ENCODE measurements around the gene TPRA1. TPM values are rescaled to one million over a fixed set of nuclear protein-coding genes. Genes with fewer than 3 reads are reported as not detected.

TPRA1 gene
- polyA plus RNA-seq, 3 donors = 36.2 to 46.4 (median 43.5) TPM

DNA sequence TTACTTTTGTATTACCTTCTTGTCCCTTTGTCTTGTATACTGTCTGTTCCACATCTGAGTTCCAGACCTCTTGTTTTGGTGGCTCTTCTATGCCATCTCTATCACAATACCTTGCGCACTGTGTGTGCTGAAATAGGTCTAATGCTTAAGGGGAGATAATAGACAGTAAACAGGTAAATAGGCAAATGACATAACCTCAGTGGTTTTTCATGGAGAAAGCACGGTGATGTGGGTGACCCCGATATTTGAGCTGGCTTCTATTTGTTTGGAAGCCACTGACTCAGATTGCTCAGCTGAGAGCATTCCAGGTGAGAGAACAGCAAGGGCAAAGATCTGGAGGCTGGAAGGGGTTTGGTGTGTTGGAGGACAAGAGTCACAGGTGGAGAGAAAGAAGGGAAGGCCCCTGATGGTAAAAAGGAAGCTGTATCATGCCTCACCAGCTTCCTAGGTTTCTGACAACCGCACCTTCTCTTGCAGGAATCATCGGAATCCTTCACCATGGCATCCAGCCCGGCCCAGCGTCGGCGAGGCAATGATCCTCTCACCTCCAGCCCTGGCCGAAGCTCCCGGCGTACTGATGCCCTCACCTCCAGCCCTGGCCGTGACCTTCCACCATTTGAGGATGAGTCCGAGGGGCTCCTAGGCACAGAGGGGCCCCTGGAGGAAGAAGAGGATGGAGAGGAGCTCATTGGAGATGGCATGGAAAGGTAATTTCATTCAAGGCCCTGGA lies 8.5 kb upstream of the TPRA1 start:
- no peak for DNase-seq

DNA sequence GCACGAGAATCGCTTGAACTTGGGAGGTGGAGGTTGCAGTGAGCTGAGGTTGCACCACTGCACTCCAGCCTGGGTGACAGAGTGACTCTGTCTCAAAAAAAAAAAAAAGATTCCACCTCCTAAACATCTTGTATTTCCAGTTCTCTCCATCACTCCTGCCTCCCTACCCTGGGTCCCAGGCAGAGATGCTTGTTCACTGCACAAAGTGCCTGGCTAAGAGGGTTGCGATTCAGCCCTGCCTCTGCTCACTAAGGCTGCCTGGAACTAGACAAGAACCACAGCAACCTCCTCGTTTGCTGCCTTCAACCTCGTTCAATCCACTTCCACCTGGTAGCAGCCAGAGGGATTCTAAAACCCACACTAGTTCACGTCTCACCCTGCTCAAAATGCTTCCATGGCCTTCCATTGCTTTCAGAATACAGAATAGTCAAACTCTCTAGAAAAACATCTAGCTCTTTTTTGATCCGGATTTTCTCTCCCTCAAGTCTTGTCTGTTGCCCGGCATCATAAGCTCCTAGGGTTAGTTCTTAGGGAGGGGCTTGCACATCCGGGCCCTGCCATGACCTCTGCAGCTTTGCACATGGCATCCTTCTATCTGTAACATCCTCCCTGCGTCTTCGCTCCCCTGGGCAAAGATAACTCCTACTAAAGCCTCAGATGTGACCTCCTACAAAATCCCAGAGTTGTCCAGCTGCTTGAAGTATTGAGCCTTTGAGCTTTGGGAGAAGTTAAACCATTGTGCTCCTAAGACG lies 6.7 kb upstream of the TPRA1 start:
- no peak for DNase-seq

DNA sequence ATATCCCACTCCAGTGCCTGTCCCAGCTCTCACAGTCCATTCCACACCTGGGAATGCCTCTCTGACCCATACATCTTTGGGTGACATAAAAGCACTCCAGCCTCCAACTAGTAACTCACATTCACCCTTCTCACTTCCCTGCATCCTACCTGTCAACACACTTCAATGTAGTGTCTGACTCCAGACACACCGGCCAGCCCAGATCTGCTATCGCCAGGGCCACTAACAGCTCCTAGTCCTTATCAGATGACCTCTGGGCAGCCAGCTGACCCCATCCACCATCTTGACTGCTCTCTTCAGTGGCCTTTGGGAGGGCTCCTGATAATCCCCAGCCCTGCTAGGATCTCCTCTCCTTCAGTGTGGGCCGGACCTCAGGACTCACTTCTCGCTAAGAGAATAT lies 4.8 kb upstream of the TPRA1 start:
- DNase-seq = no peak

DNA sequence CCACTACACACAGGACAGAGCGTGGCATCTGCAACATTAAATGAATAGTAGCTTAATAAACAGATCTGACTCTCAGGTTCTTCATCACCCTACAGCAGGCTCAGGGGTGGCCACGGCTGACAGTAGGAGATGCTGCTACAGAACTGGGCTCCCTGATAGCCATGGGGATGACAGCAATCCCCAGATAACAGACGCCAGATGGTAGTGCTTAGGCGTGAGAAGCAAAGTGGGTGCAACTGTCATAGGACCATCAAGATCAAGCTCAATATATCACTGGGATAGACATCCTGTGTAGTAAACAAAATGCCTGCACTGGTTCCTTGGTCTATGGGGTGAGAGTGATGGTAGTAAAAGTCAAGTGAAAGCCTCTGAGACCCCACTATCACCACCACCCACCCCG lies 2.6 kb upstream of the TPRA1 start:
- no peak for DNase-seq

DNA sequence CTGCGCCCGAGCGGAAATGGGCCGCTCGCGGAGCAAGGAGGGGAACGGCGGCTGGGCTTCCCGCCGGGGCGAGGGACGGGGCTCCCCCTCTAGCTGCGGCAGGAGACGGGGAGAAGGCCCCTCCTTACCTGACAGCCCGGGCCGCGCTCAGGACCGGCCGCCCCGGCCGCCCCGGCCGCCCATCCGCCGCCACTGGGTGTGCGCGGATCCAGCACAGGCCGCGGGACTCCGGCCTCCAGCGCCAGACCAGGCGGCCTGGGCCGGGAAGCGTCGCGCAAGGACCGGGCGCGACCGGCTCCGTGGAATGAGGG lies 296 bp downstream of the TPRA1 start:
- no peak for DNase-seq

DNA sequence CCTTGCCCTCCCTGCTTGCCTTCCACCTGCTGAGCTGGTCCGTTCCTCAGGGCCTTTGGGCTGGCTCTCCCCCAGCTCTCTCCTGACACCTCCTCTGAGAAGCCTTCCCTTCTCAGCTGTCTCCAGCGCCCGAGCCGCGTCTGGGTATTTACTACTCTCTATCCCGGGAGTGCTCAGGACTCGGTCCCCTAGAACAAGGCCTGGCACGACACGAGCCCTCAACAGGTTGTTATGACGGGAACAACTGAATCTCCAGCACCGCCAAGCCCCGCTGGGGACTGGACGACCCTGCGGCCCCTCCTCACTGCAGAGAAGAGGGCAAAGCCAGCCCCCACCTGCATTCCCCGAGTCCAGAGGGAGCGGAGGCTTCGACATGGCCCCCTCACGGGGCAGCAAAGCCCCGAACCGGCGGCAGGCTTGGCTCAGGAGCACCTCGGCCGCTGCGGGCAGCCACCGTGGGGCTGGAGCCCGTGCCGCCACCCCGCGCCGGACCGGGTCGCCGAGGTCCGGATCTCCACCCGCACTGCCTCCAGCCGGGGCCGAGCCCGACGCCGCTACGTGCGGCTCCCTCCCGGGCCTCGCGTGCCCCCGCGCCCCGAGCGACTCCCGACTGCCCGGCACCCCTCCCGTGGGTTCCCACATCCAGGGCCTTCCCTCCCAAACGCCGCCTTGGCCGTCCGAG lies 792 bp downstream of the TPRA1 start:
- DNase-seq = no peak

DNA sequence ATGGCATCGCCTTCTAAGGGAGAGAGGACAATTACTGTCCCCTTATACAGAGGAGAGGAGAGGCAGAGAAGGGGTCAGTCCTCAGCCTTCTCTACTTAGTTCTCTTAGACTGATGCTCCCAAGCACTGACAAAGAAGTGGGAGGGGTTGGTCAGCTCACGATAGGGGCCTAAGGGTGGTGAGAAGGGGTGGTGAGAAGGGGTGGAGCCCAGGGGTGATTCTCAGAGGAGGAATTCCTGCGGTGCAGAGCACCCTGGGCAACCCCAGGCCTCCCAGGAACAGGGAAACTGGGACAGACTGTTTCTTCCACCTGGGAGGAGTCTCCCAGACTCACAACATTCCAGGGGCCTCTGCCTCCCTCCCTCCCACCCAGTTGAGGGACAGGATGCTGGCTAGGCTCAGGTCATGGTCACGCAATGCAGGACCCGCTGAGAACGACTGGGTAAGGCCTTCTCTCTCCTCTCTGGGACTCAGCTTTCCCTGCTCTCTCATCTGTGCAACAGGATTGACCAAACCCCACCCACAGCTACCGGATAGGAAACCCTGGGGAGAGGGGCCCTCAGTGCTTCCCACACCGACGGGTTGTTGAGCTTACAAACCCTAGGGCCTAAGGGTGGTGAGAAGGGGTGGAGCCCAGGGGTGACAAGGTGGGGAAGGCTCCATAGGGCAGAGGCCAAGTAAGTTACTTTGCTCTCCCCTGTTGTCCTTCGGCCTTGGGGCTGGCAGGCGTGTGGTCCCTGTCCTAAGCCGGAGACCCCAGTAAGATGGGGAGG lies 1.5 kb downstream of the TPRA1 start:
- DNase-seq = no peak

DNA sequence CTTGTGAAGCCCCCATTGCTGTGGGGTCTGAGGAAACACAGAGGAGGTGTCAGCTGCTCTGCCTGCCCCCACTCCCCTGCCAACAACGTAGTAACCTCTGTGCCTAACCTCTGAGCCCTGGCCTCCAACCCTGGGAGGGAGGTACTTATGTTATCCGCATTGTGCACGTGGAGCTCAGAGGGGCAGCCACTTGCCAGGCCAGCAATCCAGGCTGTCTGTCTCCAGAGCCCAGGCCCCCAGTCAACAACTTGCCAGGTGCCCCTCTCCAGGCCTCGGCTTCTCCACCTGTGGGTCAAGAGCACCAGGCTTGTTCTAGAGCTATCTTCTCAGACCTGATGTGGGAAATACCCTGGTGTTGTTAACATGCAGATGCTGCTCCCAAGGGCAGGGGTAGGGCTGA lies 2.7 kb downstream of the TPRA1 start:
- DNase-seq = no peak

DNA sequence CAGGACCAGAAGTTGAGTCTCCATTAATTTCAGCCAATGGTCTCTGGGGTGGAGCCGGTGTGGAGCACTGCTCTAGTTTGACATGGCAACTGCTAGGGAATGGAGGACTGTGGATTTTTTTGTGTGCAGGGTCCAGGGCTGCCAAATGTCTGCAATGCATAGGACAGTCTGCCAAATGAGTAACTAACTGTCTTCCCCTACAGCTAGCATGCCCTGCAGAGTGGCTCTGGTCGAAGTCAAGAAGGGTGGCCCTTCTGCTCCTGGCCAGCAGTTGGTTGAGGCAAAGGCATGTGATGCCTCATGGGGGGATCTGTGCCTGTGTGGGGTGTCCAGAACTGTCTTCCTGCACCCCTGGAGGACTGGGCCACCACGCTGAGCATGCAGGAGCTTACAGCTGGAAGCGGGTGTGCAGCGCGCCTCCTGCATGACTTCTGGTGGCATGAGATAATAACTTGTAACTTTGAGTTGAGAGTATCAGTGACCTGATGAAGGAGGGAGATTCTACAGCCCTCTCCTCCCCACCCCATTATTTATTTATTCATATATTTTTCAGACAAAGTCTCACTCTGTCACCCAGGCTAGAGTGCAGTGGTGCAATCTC lies 4.6 kb downstream of the TPRA1 start:
- DNase-seq = no peak

DNA sequence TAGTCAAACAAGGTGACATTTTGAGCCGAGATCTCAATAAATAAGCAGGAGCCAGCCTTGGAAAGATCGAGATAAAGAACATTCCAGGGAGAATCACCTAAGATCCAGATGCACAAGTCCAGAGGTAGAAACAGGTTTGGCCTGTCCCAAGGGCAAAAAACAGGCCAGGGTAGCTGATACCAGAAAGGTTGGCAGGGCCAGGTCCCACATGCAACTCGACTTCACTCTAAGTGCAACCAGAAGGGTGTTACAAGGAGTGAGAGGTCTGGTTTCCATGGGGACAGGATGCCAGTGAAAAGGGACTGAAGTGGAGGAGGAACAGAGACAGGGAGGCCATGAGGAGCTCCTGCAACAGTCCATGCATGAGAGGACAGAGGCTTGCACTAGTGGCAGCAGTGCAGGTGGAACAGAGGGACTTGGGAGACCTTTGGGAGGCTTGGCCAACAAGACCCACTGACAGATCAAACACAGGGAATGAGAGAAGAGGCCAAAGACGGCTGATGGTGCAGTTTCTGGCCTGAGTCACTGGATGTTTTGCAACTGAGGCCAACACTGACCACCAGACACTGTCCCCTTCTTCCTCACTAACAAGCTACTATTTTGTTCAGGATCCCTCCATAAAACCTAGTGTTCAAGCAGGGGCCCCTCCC lies 5.2 kb downstream of the TPRA1 start:
- DNase-seq = no peak

DNA sequence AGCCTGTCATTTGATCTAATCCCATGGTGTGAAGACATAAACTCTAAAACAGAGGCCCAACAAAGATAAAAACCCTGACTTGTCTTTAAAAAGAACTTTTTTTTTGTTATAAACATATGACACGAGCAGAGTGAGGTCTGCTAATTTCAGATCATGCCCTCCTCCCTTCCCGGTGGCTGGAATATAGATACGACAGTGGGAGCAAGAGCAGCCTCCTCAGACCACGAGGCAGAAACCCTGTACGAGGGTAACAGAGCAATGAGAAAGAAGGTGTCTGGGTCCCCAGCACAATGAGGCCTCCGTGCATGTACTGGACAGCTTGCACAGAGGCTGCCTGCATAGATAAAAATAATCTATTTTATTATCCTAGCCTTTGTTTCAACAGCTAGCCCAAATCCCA lies 5.8 kb downstream of the TPRA1 start:
- no peak for DNase-seq

DNA sequence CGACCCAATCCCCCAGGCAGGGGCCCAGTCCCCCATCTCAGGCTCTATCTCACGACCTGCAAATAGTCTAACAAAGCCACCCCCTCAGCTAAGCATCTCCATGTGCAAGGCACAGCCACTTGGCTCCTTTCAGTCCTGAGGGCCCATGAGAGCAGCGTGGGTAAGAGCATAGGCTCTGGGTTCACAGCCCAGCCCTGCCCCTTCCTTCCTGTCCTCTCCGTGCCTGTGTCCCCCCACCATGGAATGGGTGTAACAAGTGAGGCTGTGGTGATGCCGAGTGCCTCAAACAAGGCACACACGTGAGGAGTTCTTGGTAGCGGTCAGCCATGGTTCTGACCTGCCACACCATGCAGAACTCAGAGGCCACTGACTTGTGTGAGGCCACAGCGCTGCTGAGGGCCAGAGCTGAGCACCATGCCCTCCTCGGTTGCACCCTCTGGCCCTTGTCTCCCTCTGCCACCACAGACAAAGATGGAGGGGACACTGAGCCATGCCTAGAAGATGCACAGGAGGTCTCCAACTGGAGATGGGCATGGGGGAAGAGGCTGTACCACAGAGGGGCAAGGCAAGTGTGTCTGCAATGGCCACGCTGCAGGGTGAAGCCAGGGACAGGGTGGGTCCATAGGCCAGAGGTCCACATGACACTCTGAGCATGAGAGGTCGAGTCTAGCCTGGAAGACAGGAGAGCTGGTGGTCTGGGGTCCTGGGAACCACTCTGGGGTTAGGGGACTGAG lies 10.0 kb downstream of the TPRA1 start:
- no peak for DNase-seq

DNA sequence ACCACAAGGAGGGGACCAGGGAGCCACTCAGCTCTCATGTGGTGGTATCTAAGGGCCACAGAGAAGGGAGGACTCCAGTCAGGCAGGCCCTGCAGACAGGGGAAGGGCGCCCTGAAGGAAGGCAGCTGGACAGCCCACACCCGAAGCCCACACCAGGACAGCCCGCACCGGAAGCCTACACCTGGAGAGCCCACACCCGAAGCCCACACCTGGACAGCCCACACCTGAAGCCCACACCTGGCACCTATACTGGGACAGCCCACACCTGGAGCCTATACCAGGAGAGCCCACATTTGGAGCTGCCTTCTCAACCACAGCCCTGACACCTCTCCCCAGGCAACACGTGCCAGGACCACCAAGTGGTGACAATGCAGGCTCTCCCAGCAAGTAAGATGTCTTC lies 11.7 kb downstream of the TPRA1 start:
- DNase-seq = no peak

DNA sequence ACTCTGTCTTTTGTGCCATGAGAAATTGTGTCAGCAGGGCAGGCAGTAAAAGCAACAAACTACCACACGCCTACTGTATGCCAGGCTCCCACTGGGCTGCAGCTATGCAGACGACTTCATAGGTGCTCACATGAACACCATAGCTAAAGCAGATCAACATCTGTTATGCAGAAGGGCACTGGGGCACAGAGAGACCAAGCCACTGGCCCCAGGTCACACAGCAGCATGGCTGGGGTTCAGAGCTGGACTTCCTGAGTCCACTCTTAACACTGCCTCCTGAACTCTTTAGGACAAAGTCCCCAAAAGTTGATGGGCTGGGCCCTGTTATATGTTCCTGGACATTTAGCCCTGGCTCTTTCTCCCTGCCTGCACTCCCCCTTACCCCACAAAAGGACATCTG lies 12.4 kb downstream of the TPRA1 start:
- DNase-seq = no peak

DNA sequence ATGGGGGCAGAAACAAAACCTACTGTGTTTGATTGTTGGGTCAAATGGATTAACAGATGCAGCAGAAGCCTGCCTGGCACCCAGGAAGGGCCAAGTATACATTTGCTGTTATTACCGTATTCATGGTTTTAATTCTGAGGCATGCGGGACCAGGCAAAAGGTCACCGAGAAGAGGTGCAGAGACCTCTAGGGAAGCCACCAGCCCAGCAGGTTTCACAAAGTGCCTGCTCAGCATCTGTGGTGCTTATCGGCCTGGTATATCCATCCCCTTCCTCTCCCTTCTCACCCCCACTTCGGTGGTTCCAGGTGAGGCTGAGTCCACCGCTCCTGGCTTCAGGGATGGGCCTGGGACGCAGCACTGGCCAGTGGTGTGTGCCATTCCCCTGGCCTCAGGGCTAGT lies 13.1 kb downstream of the TPRA1 start:
- DNase-seq = no peak

DNA sequence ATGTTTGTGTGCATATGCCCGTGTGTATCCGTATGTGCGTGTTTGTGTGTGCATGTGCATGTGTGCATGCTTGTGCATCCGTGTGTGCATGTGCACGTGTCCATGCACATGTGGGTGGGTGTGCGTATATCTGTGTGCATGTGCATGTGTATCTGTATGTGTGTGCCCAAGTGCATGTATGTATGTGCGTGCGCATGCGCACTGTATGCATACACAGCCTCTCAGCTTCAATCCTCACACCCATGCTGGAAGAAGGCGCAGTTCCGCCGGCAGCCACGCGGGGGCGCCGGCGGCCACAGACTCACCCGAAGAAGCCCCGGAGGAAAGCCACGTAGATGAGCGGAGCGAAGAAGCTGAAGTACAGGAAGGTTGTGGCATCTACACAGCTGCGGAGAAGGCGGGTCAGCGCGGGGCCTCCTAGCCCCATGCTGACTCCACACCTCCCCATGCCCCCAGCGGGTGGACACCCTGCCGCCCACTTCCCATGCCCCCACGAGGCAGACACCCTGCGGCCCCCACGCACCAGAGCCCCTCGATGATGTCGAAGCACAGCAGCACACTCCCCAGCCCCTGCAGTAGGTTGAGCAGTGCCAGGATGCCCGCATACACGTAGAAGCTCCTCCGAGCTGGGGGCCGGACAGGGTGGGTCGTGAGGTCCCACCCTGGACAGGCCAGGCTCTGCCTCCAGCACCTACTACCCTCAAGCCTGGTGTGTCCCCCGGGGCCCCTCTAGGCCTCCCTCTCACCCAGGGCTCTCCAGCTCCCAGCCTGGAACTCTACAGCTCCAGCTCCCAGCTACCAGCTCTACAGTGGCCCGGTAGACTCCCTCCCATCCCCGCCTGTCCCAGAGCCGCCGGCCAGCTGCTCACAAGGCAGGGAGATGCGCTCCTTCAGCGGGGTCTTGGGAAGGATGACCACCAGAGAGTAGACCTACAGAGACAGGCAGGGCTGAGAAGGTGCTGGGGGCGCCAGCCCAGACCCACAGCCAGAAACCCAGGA lies 15.4 kb downstream of the TPRA1 start:
- DNase-seq = peak; percentile 84

DNA sequence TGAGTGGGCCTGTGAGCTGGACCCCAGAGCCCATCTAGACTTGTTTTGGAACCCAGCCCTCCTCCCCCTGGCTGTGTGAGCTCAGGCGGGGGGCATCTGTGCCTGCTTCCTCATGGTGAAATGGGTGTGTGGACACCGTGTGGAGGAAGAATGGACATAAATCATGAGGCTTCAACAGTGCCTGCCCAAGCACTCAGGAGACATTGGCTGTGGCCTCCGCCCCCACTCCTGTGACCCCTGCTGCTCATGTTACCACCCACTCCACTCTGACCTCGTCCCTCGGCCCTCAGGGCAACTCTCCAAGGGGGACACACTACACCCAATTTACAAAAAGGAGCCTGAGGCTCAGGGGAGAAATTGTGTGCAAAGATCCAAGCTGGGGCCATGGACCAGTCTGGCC lies 16.6 kb downstream of the TPRA1 start:
- no peak for DNase-seq

DNA sequence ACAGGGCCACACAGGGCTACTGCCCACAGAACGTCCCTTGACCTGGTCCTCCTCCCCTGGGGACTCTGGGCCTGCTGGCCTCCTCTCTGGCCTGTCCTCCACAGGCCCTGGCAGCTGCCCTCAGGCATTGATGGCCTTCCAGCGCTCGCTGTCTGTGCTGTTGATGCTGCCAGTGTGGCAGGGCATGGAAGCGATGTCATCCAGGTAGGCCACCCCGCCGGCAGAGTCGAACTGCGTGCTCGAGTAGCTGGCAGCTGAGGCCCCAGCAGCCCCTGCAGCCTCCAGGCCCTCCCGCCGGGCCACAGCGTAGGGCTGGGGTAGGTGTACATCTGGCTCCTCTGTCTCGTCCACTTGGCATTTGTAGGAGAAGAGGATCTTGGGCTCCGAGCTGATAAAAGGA lies 17.1 kb downstream of the TPRA1 start:
- DNase-seq = no peak

DNA sequence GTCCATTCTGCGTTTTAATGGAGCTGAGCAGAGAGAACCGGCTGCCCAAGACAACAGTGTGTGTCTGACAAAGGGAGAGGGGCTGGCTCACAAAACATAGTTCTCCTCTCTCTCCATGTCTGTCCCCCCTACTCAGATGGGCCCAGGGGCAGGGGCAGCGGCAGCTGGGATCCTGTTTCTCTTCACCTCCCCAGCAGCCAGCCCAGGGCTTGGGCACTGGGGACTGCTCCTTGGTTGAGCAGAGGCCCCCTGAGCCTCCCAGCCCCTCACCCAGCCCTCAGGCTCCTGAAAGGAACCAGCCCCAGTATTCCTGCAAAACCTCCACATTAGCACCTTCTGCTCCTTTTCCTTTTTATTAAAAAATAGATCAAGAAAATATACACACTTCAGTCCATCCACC lies 17.8 kb downstream of the TPRA1 start:
- DNase-seq = no peak

DNA sequence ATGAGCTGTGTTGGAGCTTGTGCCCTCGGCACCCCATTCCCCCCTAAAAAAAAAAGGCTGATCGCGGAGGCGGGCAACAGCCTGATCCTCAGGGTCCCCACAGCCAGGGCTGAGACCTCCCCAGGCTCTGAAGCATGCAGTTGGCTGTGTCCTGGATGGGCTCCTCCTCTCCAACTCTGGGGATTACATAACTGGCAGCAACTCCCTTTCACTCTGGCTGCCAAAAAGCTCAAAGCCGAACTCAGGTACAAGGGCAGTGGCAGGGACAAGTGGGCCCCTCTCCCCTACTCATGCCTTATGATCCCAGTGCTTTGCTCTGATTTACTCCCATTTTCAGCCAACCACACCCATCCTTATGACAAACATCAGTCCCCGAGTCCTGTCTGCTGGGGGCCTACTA lies 18.3 kb downstream of the TPRA1 start:
- DNase-seq = no peak

Measured in renal pelvis (tissue), 4 donors.